Heart left ventricle (tissue), 16 donors: ENCODE results near the gene CACNB2. TPM values are rescaled to one million over a fixed set of nuclear protein-coding genes. Genes with fewer than 3 reads are reported as not detected.

Experiments used
- ATAC-seq, 4 donors: fragments of 200-7000 bp; cut with Tn5 transposase; one replicate each; pipeline ENCODE4 v1.9.1; 2020 to 2022; ENCODE audit warnings: moderate library complexity in 4 of 4, mild to moderate bottlenecking in 3 of 4, moderate number of reproducible peaks in 1 of 4
- DNase-seq, 5 donors: peaks; one replicate each; pipeline ENCODE4 v3.0.0-alpha.2; 2020
- H3K27ac ChIP-seq, 12 donors: fragments of 200-600 bp; sonication (generic) in 4 of 12; one replicate each; pipeline versions ENCODE4 v1.5.0 to v1.8.0; 2016 to 2022; ENCODE audit warnings: mild to moderate bottlenecking in 2 of 12
- H3K27me3 ChIP-seq, 9 donors: fragments of 200-600 bp; sonication (generic) in 2 of 9; one replicate each; pipeline versions ENCODE4 v1.5.1 to v1.8.0; 2016 to 2022; ENCODE audit warnings: mild to moderate bottlenecking in 3 of 9
- H3K36me3 ChIP-seq, 9 donors: fragments of 200-600 bp; sonication (generic) in 2 of 9; one replicate each; pipeline versions ENCODE4 v1.5.0 to v1.8.0; 2018 to 2022; ENCODE audit warnings: mild to moderate bottlenecking in 2 of 9
- H3K4me1 ChIP-seq, 12 donors: fragments of 200-600 bp; sonication (generic) in 4 of 12; one replicate each; pipeline versions ENCODE4 v1.5.0 to v1.8.0; 2016 to 2022; ENCODE audit warnings: mild to moderate bottlenecking in 3 of 12
- H3K4me3 ChIP-seq, 12 donors: fragments of 200-600 bp; sonication (generic) in 4 of 12; one replicate each; pipeline versions ENCODE4 v1.5.0 to v1.8.0; 2017 to 2022; ENCODE audit warnings: mild to moderate bottlenecking in 9 of 12, moderate library complexity in 4 of 12
- H3K9me3 ChIP-seq, 12 donors: fragments of 200-600 bp; sonication (generic) in 4 of 12; one replicate each; pipeline versions ENCODE4 v1.5.0 to v1.8.0; 2016 to 2022; ENCODE audit warnings: mild to moderate bottlenecking in 1 of 12
- CTCF ChIP-seq, 12 donors: fragments of 200-600 bp; sonication (generic) in 4 of 12; IDR thresholded peaks; one replicate each; pipeline versions ENCODE4 v1.5.0 to v1.8.0; 2018 to 2022; ENCODE audit warnings: antibody characterized with exemption in 12 of 12, mild to moderate bottlenecking in 5 of 12
- POLR2A ChIP-seq, 2 donors: fragments of 450-650 bp; IDR thresholded peaks; one replicate each; pipeline ENCODE4 v1.6.1; 2017; ENCODE audit warnings: antibody characterized with exemption in 2 of 2, mild to moderate bottlenecking in 2 of 2, moderate library complexity in 2 of 2
- WGBS, 4 donors: extraction: QIAGEN DNeasy Blood & Tissue Kit in 2 of 4; methylation state at CpG; one replicate each; pipeline versions ENCODE4 v1.1.5 to v1.1.7; 2013 to 2018; 5-methylcytosine and 5-hydroxymethylcytosine counted together
- intact Hi-C, 10 donors: fragments of 100-400 bp; cut with DNase I; formaldehyde crosslinking; loops; one replicate each; pipeline versions ENCODE4 v1.11.1 to v1.14.2; 2022
- polyA plus RNA-seq, 2 donors: library from polyadenylated mRNA; stranded (reverse); fragments of 200-250 nt; gene quantifications; one replicate each; pipeline ENCODE4 v1.2.3, GENCODE V29; 2013
- total RNA-seq, 9 donors: library from RNA; depleted of rRNA in 2 of 9; stranded (reverse); fragments of >200 nt in 2 of 9; fragmentation: NEBNext Ultra II Directional in 3 of 9; extraction: Animal tissue kit (Norgen Biotek cat#: 25700) in 3 of 9; gene quantifications; one replicate each; pipeline versions ENCODE4 v1.1.0 to v1.2.4, GENCODE V29; 2016 to 2023
- donor health status: ischemic (EF 13 %, LVEDD 7.1; RV severe dilation, severe dysfunction).
- donor health status: healthy with polysubstance abuse.
- donor health status: DM: no; HTN: yes; CAD: no.
- donor health status: DM: no; HTN: no; CAD: no.
- donor health status: ischemic (EF 25% LVEDD 6.9; RV normal size, moderate dysfunction).
- donor health status: ischemic (EF 25% LVEDD 5.7; RV mildly dilated, moderate dysfunction).
- donor health status: healthy.
- donor health status: DM: yes; HTN: yes; CAD: no.
- donor health status: ischemic (EF 35%, LVEDD 5.7; RV mildly dilated, moderate dysfunction).
- donor health status: nonischemic (EF 11% LVEDD 7.7; RV severe dilation, severe dysfunction).
- donor health status: DM: yes; HTN: yes; CAD: no.
- donor health status: PGD.
- donor health status: ischemic (EF 29% LVEDD 5.4; RV normal size, mild dysfunction).
- donor health status: nonischemic (EF 23%, LVEDD 6.1; RV moderate dilation, normal function).

CACNB2 gene
- total and polyA plus RNA-seq, 11 donors: 11.4 to 63.2 (median 33.2) TPM

DNA sequence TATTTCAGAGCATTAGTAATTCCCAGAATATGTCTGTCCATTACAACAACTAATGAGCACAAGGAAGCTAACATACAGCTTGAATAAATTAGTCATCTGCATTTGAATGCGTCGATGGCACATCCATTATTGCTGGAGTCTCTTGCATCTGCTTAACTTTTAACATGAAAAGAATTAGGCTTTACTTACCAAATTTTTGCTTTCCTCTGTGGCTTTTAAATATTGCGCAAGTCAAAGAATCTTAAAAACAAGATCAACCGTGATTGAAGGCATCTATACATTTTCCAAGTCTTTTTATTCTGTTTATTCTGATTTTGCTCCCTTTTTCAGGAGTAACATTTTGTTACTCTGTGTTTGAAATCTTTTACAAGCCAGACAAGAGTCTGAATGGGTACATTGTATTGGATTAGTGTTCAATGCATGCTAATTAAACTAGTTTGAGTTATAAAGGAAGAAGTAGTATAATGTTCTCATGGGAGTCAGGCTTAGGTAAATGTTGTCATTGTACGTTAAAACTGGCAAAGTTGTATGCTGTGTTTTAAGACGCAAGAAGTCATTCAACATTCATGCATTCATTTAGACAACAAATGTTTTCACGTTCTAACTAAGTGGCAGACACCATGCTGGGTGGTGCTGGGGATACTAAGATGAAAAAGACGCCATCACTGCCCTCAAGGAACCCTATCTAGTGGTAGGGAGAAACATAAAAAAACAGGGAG lies 4.0 kb upstream of the CACNB2 start:
- H3K4me3 ChIP-seq: no peak overlapping the region
- DNase-seq (no peak), ATAC-seq (no peak)
- no peaks in the 10 kb centered on the region for H3K9me3 ChIP-seq
- intact Hi-C loops: no loop called here
- WGBS, 4 donors: 61 to 75% (median 68%) methylated on average over 8 of the region's 8 CpGs
- TF ChIP-seq POLR2A (IDR thresholded peaks at IDR 0.05) (no peak), CTCF (IDR thresholded peaks at IDR 0.05) (no peak)
- H3K4me1 ChIP-seq: peaks cover 0 to 8% (median under 1%) of the 10 kb centered on the region in 12 donors
- no peak overlapping the region for H3K27ac ChIP-seq
- H3K36me3 ChIP-seq: no peaks in the 10 kb centered on the region
- peaks cover 0 to 22% (median 0%) of the 10 kb centered on the region in 9 donors for H3K27me3 ChIP-seq

- Histone ChIP-seq H3K27me3 (peaks cover 0 to 29% (median 0%) of the 10 kb centered on the region in 9 donors), H3K4me3 (no peak overlapping the region), H3K36me3 (no peaks in the 10 kb centered on the region), H3K9me3 (no peaks in the 10 kb centered on the region), H3K4me1 (peaks cover 0 to 8% (median under 1%) of the 10 kb centered on the region in 12 donors), H3K27ac (no peak overlapping the region)
- TF ChIP-seq POLR2A (IDR thresholded peaks at IDR 0.05): no peak
- TF ChIP-seq CTCF (IDR thresholded peaks at IDR 0.05): no peak
- intact Hi-C loops: no loop called here
- ATAC-seq: no peak
- no peak for DNase-seq
- WGBS, 4 donors: 0 to 100% (median 66%) methylated on average over 1 of the region's 1 CpG
Observed at GRCh38 chr10:18137111-18137510, 3.1 kb upstream of the CACNB2 start.

DNA sequence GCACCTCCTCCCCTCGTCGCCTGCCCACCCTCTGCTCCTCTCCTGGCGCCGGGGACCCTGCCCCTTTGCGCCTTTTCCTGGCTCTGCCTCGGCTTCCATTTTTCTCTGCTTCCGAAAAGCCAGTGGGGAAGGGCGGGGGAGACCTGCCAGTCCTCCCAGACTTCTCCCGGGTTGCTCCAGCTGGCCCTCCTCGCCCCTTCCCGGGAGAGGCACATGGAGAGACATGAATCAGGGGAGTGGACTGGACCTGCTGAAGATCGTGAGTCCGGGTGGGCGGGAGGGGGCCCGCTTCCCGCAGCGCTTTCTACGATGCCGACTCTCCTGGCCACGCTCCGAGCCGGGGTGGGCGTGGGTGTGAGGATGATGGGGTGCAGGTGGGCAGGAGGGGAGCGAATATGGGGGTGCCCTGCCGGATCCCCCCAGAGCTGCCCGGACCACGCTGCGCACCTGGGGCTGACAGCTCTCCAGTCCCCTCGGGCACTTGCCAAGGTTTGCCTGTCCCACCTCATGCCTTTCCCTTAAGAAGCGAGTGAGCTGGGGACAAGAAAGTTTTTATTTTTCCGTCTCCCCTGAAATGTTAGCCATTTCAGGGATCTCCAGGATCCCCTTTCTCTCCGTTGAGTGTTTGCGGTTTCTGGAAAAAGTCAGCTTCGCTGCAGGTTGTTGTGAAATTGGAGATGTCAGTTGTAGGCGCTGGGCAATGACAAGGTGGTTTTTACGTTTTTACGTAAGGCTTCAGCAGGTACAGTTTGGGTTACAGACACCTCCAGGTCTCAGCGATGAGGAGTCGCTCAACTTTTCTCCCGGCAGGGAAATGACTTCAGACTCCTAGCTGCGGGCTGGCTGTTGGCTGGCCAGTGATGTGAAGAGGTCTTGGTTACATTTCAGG lies 977 bp downstream of the CACNB2 start:
- ATAC-seq: peak in 3 of 4 donors; percentile 20 to 28 (median 24)
- no peaks in the 10 kb centered on the region for H3K36me3 ChIP-seq
- TF ChIP-seq CTCF (IDR thresholded peaks at IDR 0.05) (no peak), POLR2A (IDR thresholded peaks at IDR 0.05) (no peak)
- DNase-seq: peak in 3 of 5 donors; percentile 27 to 49 (median 28)
- peaks cover 0 to 25% (median 5%) of the 10 kb centered on the region in 12 donors for H3K4me1 ChIP-seq
- H3K27me3 ChIP-seq: peaks cover 0 to 36% (median 0%) of the 10 kb centered on the region in 9 donors
- WGBS, 4 donors: 3 to 5% (median 4%) methylated on average over 32 to 41 of the region's 41 CpGs
- no peaks in the 10 kb centered on the region for H3K9me3 ChIP-seq
- peak overlapping the region; percentile 48 to 90 (median 62) for H3K4me3 ChIP-seq
- peak overlapping the region; percentile 55 to 93 (median 79) for H3K27ac ChIP-seq
- intact Hi-C loops: loop anchor here in 7 of 10 donors (2.0 to 10.0 kb wide), 8 partner anchors 41 to 326 kb away; no protein-coding TSS in a partner anchor

DNA sequence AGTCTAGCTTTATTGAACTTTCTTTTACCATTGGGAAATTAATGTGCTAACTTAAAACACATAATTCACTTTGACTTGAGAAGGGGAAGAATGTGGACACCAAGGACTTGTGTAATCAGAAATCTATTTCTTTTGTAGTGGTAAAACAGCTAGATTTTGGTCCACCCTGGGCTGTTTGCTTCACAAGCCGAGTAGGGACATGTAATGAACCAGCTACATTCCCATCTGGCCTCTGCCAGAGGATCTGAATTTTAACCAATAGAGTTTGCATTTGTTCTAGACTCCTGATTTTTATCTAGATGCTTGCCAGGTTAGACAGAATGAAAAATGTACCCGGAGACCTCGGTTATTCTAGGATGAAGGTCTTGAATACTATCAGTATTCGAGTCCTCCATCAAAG lies 1.9 kb downstream of the CACNB2 start:
- Histone ChIP-seq H3K9me3 (no peaks in the 10 kb centered on the region), H3K27me3 (peaks cover 0 to 36% (median 0%) of the 10 kb centered on the region in 9 donors), H3K27ac (peak overlapping the region in 6 of 12 donors; percentile 76 to 93 (median 86)), H3K36me3 (no peaks in the 10 kb centered on the region), H3K4me3 (peak overlapping the region in 9 of 12 donors; percentile 51 to 90 (median 65)), H3K4me1 (peaks cover 0 to 25% (median 5%) of the 10 kb centered on the region in 12 donors)
- 59 to 65% (median 62%) methylated on average over 4 of the region's 4 CpGs for WGBS, 4 donors
- no peak for TF ChIP-seq CTCF (IDR thresholded peaks at IDR 0.05)
- no peak for TF ChIP-seq POLR2A (IDR thresholded peaks at IDR 0.05)
- intact Hi-C loops: loop anchor here in 6 of 10 donors (5.0 to 10.0 kb wide), 7 partner anchors 40 to 325 kb away; no protein-coding TSS in a partner anchor
- ATAC-seq (no peak), DNase-seq (no peak)
